ENCODE results near the gene MUC5B.
"Not testable (repeated sequence)": the region's sequence is repeated elsewhere in the genome, so short reads cannot be mapped to it uniquely, and the experiment has no call there.

Gene MUC5B

DNA sequence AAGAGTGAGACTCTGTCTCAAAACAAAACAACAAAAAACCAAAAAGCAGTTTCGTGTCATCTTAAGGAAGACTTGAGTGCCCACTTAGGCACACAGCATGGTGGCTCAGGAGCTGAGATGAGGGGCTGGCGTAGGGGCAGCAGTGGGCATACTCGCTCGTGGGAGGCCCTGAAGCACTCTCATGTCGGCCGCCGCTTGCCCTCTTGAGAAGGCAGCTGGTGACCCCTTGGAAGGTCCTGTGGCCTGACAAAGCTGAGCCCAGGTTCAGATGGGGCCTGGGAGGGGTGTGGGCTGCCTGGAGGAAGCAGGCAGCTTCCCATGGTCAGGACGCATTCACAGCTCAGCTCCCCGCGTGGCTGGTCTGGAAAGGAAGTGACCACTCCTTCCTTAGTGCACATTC lies 15.0 kb downstream of the MUC5B start:
- no peak for DNase-seq (ENCODE audit: low spot score)
- in situ Hi-C loops (cut with MboI; ENCODE audit: low sequenced_read_pairs, unreplicated experiment), result no loop called here
- TF ChIP-seq CTCF (IDR thresholded peaks at IDR 0.05; ENCODE audit: borderline replicate concordance, control extremely low read depth, extremely low read depth, insufficient read depth, missing control alignments), result no peak

DNA sequence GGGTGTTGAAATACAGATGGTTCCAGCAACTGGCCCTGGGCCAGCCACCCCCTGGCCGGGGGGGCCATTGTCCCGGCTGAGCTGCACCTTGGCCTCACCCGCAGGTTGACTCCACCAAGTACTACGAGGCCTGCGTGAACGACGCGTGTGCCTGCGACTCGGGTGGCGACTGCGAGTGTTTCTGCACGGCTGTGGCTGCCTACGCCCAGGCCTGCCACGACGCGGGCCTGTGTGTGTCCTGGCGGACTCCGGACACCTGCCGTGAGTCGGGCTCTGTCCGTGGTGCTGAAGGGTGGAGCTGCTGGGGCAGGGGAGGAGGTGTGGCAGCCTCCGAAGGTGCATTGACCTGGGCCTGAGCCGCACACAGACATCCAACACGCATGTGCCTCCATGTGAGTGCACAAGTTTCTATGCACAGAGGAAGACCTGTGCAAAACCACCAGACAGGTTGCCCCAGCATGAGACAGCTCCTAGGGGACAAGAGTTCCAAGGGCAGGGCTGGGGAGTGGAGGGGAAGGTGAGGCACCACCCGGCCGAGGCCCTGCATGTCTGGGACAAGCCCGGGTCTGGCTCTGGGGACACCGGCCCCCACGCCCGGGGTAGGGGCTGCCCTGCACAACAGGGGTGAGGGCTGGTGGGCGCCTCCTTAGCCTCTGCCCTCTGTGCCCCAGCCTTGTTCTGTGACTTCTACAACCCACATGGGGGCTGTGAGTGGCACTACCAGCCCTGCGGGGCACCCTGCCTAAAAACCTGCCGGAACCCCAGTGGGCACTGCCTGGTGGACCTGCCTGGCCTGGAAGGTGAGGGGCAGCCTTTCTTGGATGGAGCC lies 16.1 kb downstream of the MUC5B start:
- TF ChIP-seq CTCF (IDR thresholded peaks at IDR 0.05; ENCODE audit: borderline replicate concordance, control extremely low read depth, extremely low read depth, insufficient read depth, missing control alignments), result no peak
- in situ Hi-C loops (cut with MboI; ENCODE audit: low sequenced_read_pairs, unreplicated experiment), result no loop called here
- DNase-seq (ENCODE audit: low spot score), result no peak

GRCh38 chr11:1239596-1240205 lies 16.8 kb downstream of the MUC5B start:
- DNase-seq (ENCODE audit: low spot score), result no peak
- in situ Hi-C loops (cut with MboI; ENCODE audit: low sequenced_read_pairs, unreplicated experiment), result no loop called here
- no peak for TF ChIP-seq CTCF (IDR thresholded peaks at IDR 0.05; ENCODE audit: borderline replicate concordance, control extremely low read depth, extremely low read depth, insufficient read depth, missing control alignments)

DNA sequence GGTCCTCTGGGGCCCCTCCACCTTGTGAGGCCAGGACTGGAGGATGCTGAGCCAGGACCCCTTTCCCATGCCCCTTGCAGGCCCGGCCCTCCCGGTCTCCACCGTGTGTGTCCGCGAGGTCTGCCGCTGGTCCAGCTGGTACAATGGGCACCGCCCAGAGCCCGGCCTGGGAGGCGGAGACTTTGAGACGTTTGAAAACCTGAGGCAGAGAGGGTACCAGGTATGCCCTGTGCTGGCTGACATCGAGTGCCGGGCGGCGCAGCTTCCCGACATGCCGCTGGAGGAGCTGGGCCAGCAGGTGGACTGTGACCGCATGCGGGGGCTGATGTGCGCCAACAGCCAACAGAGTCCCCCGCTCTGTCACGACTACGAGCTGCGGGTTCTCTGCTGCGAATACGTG lies 17.9 kb downstream of the MUC5B start:
- TF ChIP-seq CTCF (IDR thresholded peaks at IDR 0.05; ENCODE audit: borderline replicate concordance, control extremely low read depth, extremely low read depth, insufficient read depth, missing control alignments), result no peak
- DNase-seq (ENCODE audit: low spot score), result no peak
- in situ Hi-C loops (cut with MboI; ENCODE audit: low sequenced_read_pairs, unreplicated experiment), result no loop called here

GRCh38 chr11:1241706-1242105 lies 18.8 kb downstream of the MUC5B start:
- in situ Hi-C loops (cut with MboI; ENCODE audit: low sequenced_read_pairs, unreplicated experiment), result no loop called here
- no peak for DNase-seq (ENCODE audit: low spot score)
- no peak for TF ChIP-seq CTCF (IDR thresholded peaks at IDR 0.05; ENCODE audit: borderline replicate concordance, control extremely low read depth, extremely low read depth, insufficient read depth, missing control alignments)

GRCh38 chr11:1242289-1242688 lies 19.4 kb downstream of the MUC5B start:
- no peak for TF ChIP-seq CTCF (IDR thresholded peaks at IDR 0.05; ENCODE audit: borderline replicate concordance, control extremely low read depth, extremely low read depth, insufficient read depth, missing control alignments)
- DNase-seq (ENCODE audit: low spot score), result no peak
- in situ Hi-C loops (cut with MboI; ENCODE audit: low sequenced_read_pairs, unreplicated experiment), result no loop called here

GRCh38 chr11:1242751-1243150 lies 19.9 kb downstream of the MUC5B start:
- in situ Hi-C loops (cut with MboI; ENCODE audit: low sequenced_read_pairs, unreplicated experiment); DNase-seq (ENCODE audit: low spot score): not testable (repeated sequence)

DNA sequence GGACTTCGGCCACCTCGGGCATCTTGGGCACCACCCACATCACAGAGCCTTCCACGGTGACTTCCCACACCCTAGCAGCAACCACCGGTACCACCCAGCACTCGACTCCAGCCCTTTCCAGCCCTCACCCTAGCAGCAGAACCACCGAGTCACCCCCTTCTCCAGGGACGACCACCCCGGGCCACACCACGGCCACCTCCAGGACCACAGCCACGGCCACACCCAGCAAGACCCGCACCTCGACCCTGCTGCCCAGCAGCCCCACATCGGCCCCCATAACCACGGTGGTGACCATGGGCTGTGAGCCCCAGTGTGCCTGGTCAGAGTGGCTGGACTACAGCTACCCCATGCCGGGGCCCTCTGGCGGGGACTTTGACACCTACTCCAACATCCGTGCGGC lies 20.7 kb downstream of the MUC5B start:
- DNase-seq (ENCODE audit: low spot score); in situ Hi-C loops (cut with MboI; ENCODE audit: low sequenced_read_pairs, unreplicated experiment): not testable (repeated sequence)

DNA sequence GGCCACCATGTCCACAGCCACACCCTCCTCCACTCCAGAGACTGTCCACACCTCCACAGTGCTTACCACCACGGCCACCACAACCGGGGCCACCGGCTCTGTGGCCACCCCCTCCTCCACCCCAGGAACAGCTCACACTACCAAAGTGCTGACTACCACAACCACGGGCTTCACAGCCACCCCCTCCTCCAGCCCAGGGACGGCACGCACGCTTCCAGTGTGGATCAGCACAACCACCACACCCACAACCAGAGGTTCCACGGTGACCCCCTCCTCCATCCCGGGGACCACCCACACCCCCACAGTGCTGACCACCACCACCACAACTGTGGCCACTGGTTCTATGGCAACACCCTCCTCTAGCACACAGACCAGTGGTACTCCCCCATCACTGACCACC lies 21.7 kb downstream of the MUC5B start:
- in situ Hi-C loops (cut with MboI; ENCODE audit: low sequenced_read_pairs, unreplicated experiment); DNase-seq (ENCODE audit: low spot score): not testable (repeated sequence)

DNA sequence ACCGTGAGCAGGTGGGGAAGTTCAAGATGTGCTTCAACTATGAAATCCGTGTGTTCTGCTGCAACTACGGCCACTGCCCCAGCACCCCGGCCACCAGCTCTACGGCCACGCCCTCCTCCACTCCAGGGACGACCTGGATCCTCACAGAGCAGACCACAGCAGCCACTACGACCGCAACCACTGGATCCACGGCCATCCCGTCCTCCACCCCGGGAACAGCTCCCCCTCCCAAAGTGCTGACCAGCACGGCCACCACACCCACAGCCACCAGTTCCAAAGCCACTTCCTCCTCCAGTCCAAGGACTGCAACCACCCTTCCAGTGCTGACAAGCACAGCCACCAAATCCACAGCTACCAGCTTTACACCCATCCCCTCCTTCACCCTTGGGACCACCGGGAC lies 22.9 kb downstream of the MUC5B start:
- in situ Hi-C loops (cut with MboI; ENCODE audit: low sequenced_read_pairs, unreplicated experiment); DNase-seq (ENCODE audit: low spot score): not testable (repeated sequence)

- DNase-seq (ENCODE audit: low spot score); in situ Hi-C loops (cut with MboI; ENCODE audit: low sequenced_read_pairs, unreplicated experiment): not testable (repeated sequence)
These were observed 23.4 kb downstream of the MUC5B start for GRCh38 chr11:1246301-1246700.

Data from GM13976 (cell line).